ENCODE measurements around the gene EEF2.

- TF ChIP-seq CTCF (IDR thresholded peaks at IDR 0.05), result no peak
- TF ChIP-seq POLR2A (IDR thresholded peaks at IDR 0.05), result no peak
These were observed 52.1 kb downstream of the EEF2 start, which contains the start of gene NMRK2 for GRCh38 chr19:3932931-3933810.
